HCT116 (cell line): ENCODE results near the gene ZNF287. TPM values are rescaled to one million over a fixed set of nuclear protein-coding genes. Genes with fewer than 3 reads are reported as not detected.

ENCODE experiments used
- ATAC-seq: fragments of 200-7000 bp; cut with Tn5 transposase; 2 replicates; pipeline ENCODE4 v1.9.1; 2020; ENCODE audit warnings: mild to moderate bottlenecking, moderate library complexity
- BruUV-seq: library from RNA; stranded (reverse); fragments of 400-500 nt; replicated peaks from 2 replicates; lab custom pipeline; 2021; lab: Mats Ljungman, UMichigan
- CTCF ChIA-PET: fragments of 300-600 bp; sonication (Branson Sonifier 250); formaldehyde crosslinking; loops from one replicate; lab custom pipeline; 2021; ENCODE audit warnings: antibody characterized with exemption; lab: Charles Lee
- POLR2A ChIA-PET: fragments of 300-600, 350-600 bp; sonication (Branson Sonifier 250); formaldehyde crosslinking; loops from one replicate; lab custom pipeline; 2021; ENCODE audit warnings: antibody characterized with exemption; lab: Charles Lee
- RAD21 ChIA-PET, 2 experiments: fragments of 300-600 bp; sonication (Branson Sonifier 250); formaldehyde crosslinking; loops; one replicate each; lab custom pipeline; 2023; ENCODE audit warnings: low total read pairs in 2 of 2; ENCODE audit not compliant: uncharacterized antibody in 2 of 2, unreplicated experiment in 2 of 2, low non-redundant PET in 1 of 2; lab: Charles Lee
- DNase-seq: peaks from one replicate; pipeline ENCODE4 v3.0.0-alpha.2; 2010; ENCODE audit warnings: low read depth, low spot score
- H2AFZ ChIP-seq: fragments of 200-600 bp; shearing (Covaris generic), sonication (generic); 2 replicates; pipeline ENCODE4 v1.6.1; 2017; ENCODE audit warnings: low read depth, mixed run types, mixed read lengths, antibody characterized with exemption, low read length; ENCODE audit not compliant: poor library complexity, severe bottlenecking
- H3K27ac ChIP-seq: 2 replicates; pipeline ENCODE4 v1.5.1; 2012; ENCODE audit warnings: low read depth, low read length
- H3K27me3 ChIP-seq: fragments of 200-600 bp; sonication (generic); 2 replicates; pipeline ENCODE4 v1.6.1; 2016; ENCODE audit warnings: mixed run types, low read length, mixed read lengths; ENCODE audit not compliant: insufficient read depth
- H3K36me3 ChIP-seq, 2 experiments: fragments of 200-500 bp in 1 of 2; fragments of 200-600 bp in 1 of 2; sonication (Bioruptor generic) in 1 of 2; sonication (generic) in 1 of 2; 2 replicates each; pipeline versions ENCODE4 v1.5.1 to v1.6.1; 2014 to 2016; ENCODE audit warnings: low read length in 2 of 2, inconsistent platforms in 1 of 2, mixed read lengths in 1 of 2, mixed run types in 1 of 2; ENCODE audit not compliant: insufficient read depth in 2 of 2, control insufficient read depth in 1 of 2
- H3K4me1 ChIP-seq, 2 experiments: fragments of 200-600 bp in 1 of 2; sonication (generic) in 1 of 2; 2 replicates each; pipeline versions ENCODE4 v1.5.1 to v1.6.1; 2012 to 2017; ENCODE audit warnings: low read length in 2 of 2, inconsistent platforms in 1 of 2, mild to moderate bottlenecking in 1 of 2, mixed read lengths in 1 of 2, mixed run types in 1 of 2, moderate library complexity in 1 of 2; ENCODE audit not compliant: insufficient read depth in 2 of 2, control insufficient read depth in 1 of 2
- H3K4me2 ChIP-seq: fragments of 200-600 bp; sonication (generic); 2 replicates; pipeline ENCODE4 v1.6.1; 2017; ENCODE audit warnings: mixed run types, low read length, mixed read lengths
- H3K4me3 ChIP-seq, 2 experiments: fragments of 200-600 bp in 1 of 2; sonication (generic) in 1 of 2; replicated peaks in 1 of 2; 2 replicates each; pipeline ENCODE4 v1.5.1; 2011 to 2016; ENCODE audit warnings: low read length in 2 of 2, control low read depth in 1 of 2, low read depth in 1 of 2, mild to moderate bottlenecking in 1 of 2, mixed read lengths in 1 of 2, mixed run types in 1 of 2
- H3K79me2 ChIP-seq: fragments of 200-600 bp; sonication (generic); 2 replicates; pipeline ENCODE4 v1.6.1; 2017; ENCODE audit warnings: mild to moderate bottlenecking, mixed run types, low read length, moderate library complexity, mixed read lengths; ENCODE audit not compliant: insufficient read depth
- H3K9ac ChIP-seq: fragments of 200-600 bp; sonication (generic); 2 replicates; pipeline ENCODE4 v1.6.1; 2016; ENCODE audit warnings: low read length, mixed read lengths
- H3K9me2 ChIP-seq: fragments of 200-600 bp; sonication (generic), shearing (Covaris generic); 2 replicates; pipeline ENCODE4 v1.6.1; 2017; ENCODE audit warnings: mixed run types, mild to moderate bottlenecking, moderate library complexity; ENCODE audit not compliant: insufficient read depth
- H3K9me3 ChIP-seq, 2 experiments: fragments of 200-500 bp in 1 of 2; fragments of 200-600 bp in 1 of 2; sonication (Bioruptor generic) in 1 of 2; sonication (generic) in 1 of 2; 2 replicates each; pipeline ENCODE4 v1.6.1; 2014 to 2017; ENCODE audit warnings: low read length in 2 of 2, mixed read lengths in 2 of 2, inconsistent platforms in 1 of 2, low read depth in 1 of 2, mild to moderate bottlenecking in 1 of 2, mixed run types in 1 of 2, moderate library complexity in 1 of 2; ENCODE audit not compliant: control insufficient read depth in 1 of 2, insufficient read depth in 1 of 2
- H4K20me1 ChIP-seq: fragments of 200-600 bp; sonication (generic), shearing (Covaris generic); 2 replicates; pipeline ENCODE4 v1.6.1; 2017; ENCODE audit warnings: mixed run types, mild to moderate bottlenecking, moderate library complexity; ENCODE audit not compliant: insufficient read depth
- ATF3 ChIP-seq: IDR thresholded peaks from 2 replicates; pipeline ENCODE4 v1.6.1; 2012
- CBX3 ChIP-seq: IDR thresholded peaks from 2 replicates; pipeline ENCODE4 v1.6.1; 2012; ENCODE audit warnings: low read depth
- CEBPB ChIP-seq: IDR thresholded peaks from 2 replicates; pipeline ENCODE4 v1.6.1; 2012; ENCODE audit warnings: low read depth
- CTCF ChIP-seq, 3 experiments: fragments of 200-600 bp in 1 of 3; sonication (generic) in 1 of 3; IDR thresholded peaks in 2 of 3; conservative IDR thresholded peaks in 1 of 3; 2 replicates each; pipeline ENCODE4 v1.5.1; 2012 to 2017; ENCODE audit warnings: low read depth in 2 of 3, low read length in 2 of 3, antibody characterized with exemption in 1 of 3, borderline replicate concordance in 1 of 3, control low read depth in 1 of 3, mild to moderate bottlenecking in 1 of 3, mixed read lengths in 1 of 3, mixed run types in 1 of 3, moderate library complexity in 1 of 3; ENCODE audit not compliant: insufficient read depth in 1 of 3
- EGR1 ChIP-seq: IDR thresholded peaks from 2 replicates; pipeline ENCODE4 v1.6.1; 2012; ENCODE audit warnings: low read depth
- EZH2 ChIP-seq: fragments of 200-600 bp; sonication (generic); IDR thresholded peaks from 2 replicates; pipeline ENCODE4 v1.6.1; 2017; ENCODE audit warnings: antibody characterized with exemption, mixed run types
- FOSL1 ChIP-seq: IDR thresholded peaks from 2 replicates; pipeline ENCODE4 v1.6.1; 2012; ENCODE audit warnings: low read depth
- JUND ChIP-seq: IDR thresholded peaks from 2 replicates; pipeline ENCODE4 v1.6.1; 2012
- MAX ChIP-seq: IDR thresholded peaks from 2 replicates; pipeline ENCODE4 v1.6.1; 2012
- POLR2A ChIP-seq: IDR thresholded peaks from 2 replicates; pipeline ENCODE4 v1.7.0; 2011; ENCODE audit warnings: borderline replicate concordance; ENCODE audit not compliant: insufficient read depth, insufficient read length; ENCODE audit errors: extremely low read depth
- RAD21 ChIP-seq: IDR thresholded peaks from 2 replicates; pipeline ENCODE4 v1.6.1; 2012; ENCODE audit warnings: low read depth, mild to moderate bottlenecking
- SIN3A ChIP-seq: IDR thresholded peaks from 2 replicates; pipeline ENCODE4 v1.6.1; 2012; ENCODE audit warnings: low read depth
- TCF7L2 ChIP-seq: IDR thresholded peaks from 2 replicates; pipeline ENCODE4 v1.7.0; 2011; ENCODE audit warnings: borderline replicate concordance, inconsistent platforms; ENCODE audit not compliant: insufficient read depth, insufficient read length; ENCODE audit errors: extremely low read depth
- YY1 ChIP-seq: IDR thresholded peaks from 2 replicates; pipeline ENCODE4 v1.6.1; 2011; ENCODE audit warnings: low read length, low read depth, moderate library complexity, mild to moderate bottlenecking; ENCODE audit not compliant: insufficient replicate concordance; ENCODE audit errors: extremely low read depth
- ZBTB33 ChIP-seq: IDR thresholded peaks from 2 replicates; pipeline ENCODE4 v1.6.1; 2011; ENCODE audit warnings: mild to moderate bottlenecking, low read length, moderate library complexity; ENCODE audit not compliant: insufficient replicate concordance; ENCODE audit errors: extremely low read depth
- ZFX ChIP-seq: fragments of 450-650 bp; IDR thresholded peaks from 2 replicates; pipeline ENCODE4 v1.6.1; 2017
- intact Hi-C: fragments of 100-400 bp; cut with micrococcal nuclease; formaldehyde crosslinking; loops from 2 replicates; pipeline ENCODE4 v1.10.0; 2022
- total RNA-seq: library from RNA; stranded (reverse); gene quantifications from one replicate; pipeline ENCODE4 v1.2.1, GENCODE V29; 2021; ENCODE audit not compliant: unreplicated experiment

Gene ZNF287
- total RNA-seq, 1 experiment from 2014 or later: not detected

- no peak for TF ChIP-seq CTCF (IDR thresholded peaks at IDR 0.05 in 2 of 3, conservative IDR thresholded peaks at IDR 0.05 in 1 of 3; ENCODE audit: borderline replicate concordance in 1 of 3, insufficient read depth in 1 of 3, low read depth in 2 of 3, low read length in 2 of 3)
- TF ChIP-seq MAX: no peak
- no peak for TF ChIP-seq SIN3A
- TF ChIP-seq EGR1: no peak
- TF ChIP-seq ZFX: no peak
- TF ChIP-seq CBX3: no peak
- TF ChIP-seq JUND: no peak
Measured at GRCh38 chr17:16617481-16618060, 48.6 kb upstream of the ZNF287 start (continued).

- no TSS peak for BruUV-seq
- ChIA-PET POLR2A (no interaction called here), CTCF (no interaction called here), RAD21 (no interaction called here)
- Histone ChIP-seq H3K27me3 (no peaks in the 10 kb centered on the region), H3K9me2 (no peaks in the 10 kb centered on the region), H2AFZ (no peak overlapping the region), H3K4me2 (no peak overlapping the region), H3K36me3 (no peaks in the 10 kb centered on the region), H3K27ac (no peak overlapping the region), H4K20me1 (no peaks in the 10 kb centered on the region), H3K9ac (no peak overlapping the region), H3K4me3 (no peak overlapping the region), H3K9me3 (peaks cover 5% of the 10 kb centered on the region in 2 experiments; a peak in 1 of 4 replicates), H3K79me2 (no peaks in the 10 kb centered on the region), H3K4me1 (no peaks in the 10 kb centered on the region)
- DNase-seq: no peak
- ATAC-seq: no peak
- intact Hi-C loops: no loop called here
- TF ChIP-seq EZH2 (no peak), RAD21 (no peak), EGR1 (no peak), YY1 (no peak), POLR2A (no peak), SIN3A (no peak), ZFX (no peak), MAX (no peak), CEBPB (no peak), JUND (no peak), ZBTB33 (no peak), CTCF (IDR thresholded peaks at IDR 0.05 in 2 of 3, conservative IDR thresholded peaks at IDR 0.05 in 1 of 3; ENCODE audit: borderline replicate concordance in 1 of 3, insufficient read depth in 1 of 3, low read depth in 2 of 3, low read length in 2 of 3) (no peak), TCF7L2 (no peak), FOSL1 (no peak), ATF3 (no peak)
Measured at GRCh38 chr17:16599537-16599936, 30.5 kb upstream of the ZNF287 start.
